GM18867 (cell line): ENCODE measurements around the gene CEACAM16.
A peak's percentile ranks its signal among the peaks of the same experiment; 100 is the strongest.
"Not testable (repeated sequence)": the region's sequence is repeated elsewhere in the genome, so short reads cannot be mapped to it uniquely, and the experiment has no call there.

ENCODE experiments used
- ATAC-seq: cut with Tn5 transposase; IDR thresholded peaks from one replicate; pipeline ENCODE4 v1.9.1; 2021; ENCODE audit warnings: mild to moderate bottlenecking, moderate library complexity; ENCODE audit not compliant: unreplicated experiment

Gene CEACAM16

DNA sequence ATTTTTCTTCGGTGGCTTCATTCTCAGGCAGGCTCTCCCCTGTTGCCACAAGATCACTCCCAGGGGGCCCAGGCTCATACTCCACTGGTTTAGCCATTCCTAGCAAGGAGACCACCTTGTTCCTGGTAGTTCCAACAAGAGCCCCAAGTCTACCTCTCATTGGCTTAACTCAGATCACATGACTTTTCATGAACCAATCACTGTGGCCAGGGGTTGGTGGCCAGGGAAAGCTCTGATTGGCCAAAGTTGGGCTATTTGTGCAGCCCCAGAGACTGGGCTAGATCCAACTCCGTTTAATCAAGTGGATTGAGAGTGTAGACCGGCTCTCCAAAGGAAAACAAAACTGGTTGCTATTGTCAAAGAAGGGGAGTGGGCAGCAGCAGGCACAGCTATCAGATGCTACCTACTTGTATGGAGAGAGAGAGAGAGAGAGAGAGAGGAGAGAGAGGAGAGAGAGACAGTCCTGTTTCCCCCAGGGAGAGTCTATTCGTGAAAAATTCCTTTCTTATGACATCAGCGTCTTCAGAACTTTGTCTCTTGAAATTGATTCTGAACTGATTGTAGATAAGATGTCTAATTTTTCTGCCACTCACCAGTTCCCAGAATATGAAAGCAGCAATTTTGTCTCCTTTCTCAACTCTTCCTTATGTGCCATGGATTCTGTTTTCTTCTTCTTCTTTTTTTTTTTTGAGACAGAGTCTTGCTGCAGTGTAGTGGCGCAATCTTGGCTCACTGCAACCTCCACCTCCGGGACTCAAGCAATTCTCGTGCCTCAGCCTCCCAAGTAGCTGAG lies 21.7 kb upstream of the CEACAM16 start:
- ATAC-seq, result no peak

DNA sequence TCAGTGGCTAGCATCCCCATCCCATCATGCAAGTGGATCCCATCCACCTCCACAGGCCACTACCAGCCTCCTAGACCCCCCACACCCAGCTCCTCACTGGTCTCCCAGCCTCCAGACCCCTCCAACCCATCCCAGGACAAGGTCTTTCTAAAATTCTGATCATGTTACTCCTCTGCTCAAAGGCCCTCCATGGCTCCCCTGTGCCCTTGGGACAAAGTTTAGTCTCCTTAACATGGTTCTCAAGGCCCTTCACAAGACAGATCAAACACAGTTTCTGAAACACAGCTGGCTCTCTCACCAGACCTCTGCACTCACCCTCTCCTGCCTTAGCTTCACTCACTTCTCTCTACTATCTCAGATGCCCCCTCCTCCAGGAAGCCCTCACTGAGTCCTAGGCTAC lies 18.4 kb upstream of the CEACAM16 start:
- ATAC-seq, result no peak

DNA sequence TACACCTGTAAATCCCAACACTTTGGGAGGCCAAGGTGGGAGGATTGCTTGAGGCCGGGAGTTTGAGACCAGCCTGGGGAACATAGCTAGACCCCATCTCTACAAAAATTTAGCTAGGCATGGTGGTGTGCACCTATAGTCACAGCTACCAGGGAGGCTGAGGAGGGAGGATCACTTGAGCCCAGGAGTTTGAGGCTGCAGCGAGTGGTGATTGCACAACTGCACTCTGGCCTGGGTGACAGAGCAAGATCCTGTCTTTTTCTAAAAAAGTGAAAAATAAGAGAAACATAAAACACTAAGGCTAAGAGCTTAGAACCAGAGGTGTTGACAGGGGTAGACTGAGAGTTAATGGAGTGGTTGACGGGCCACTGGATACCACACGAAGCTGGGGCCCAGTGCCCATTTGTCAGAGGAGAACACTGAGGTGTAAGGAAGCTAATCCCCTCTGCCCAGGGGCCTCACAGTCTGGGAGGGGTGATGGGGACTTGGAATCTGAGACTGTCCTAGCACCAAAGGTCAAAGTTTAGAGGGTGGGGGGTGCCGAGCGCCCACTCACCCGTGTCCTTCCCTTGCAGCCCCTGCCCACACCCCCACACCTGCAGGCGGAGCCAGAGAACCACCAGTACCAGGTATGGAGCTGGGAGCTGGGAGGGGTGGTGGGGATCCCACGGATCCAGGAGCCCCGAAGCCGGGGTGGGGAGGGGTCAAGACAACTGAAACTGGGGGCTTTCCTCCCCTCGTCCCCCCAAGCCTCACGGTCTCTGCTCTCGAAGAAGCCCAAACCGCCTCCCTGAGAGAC lies 16.8 kb upstream of the CEACAM16 start:
- ATAC-seq, result no peak

DNA sequence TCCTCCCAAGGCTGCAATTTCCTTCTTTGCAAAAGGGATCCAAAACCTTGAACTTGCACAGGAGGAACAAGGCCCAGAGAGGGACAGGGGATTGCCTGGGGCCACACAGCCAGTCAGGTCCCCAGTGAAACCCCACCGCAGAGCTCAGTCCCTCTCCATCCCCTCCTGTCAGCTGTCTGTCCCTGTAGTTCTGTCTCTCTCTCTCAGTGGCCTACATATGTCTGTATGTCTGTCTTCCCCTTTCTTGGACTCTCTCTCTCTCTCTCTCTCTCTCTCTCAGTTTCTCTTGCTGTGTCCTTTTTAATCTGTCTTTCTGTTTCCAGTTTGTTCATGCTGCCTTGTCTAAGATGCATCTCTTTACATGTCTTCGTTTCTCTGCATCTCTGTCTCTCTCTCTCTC lies 16.1 kb upstream of the CEACAM16 start:
- ATAC-seq, result no peak

DNA sequence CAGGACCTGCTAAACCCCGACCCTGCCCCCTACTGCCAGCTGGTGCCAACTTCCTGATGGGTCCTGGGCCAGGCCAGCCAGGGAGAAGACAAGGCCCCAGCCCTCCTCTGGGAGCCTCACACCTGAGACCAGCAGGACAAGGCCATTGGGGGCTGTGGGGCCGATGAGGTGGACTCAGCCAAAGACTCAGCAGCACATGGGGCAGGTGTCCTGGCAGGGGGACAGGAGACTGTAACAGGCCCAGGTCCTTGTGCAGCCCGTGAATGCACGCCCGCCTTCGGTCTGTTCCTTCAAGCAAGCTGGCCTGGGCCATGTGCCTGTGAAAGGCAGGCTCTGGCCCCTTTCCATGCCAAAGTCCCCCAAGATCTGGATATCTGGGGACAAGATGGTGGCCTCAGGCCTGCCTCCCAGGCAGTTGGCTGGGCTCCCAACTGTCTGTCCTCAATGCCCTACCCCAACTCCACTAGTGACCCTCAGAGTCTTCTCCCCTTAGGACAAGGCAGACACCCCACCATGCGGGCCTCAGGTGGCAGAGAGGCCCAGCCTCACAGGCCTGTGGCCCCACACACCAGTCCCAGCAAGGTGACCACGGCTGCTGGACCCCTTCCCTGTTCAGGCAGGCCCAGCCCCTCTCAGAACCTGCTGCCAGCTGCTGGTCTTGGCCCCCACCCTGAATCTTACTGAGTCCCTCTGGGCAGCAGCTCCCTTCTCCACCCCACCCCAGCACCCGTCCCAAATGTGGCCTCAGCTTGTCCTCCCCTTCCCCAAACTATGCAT lies 15.3 kb upstream of the CEACAM16 start:
- ATAC-seq, result no peak

DNA sequence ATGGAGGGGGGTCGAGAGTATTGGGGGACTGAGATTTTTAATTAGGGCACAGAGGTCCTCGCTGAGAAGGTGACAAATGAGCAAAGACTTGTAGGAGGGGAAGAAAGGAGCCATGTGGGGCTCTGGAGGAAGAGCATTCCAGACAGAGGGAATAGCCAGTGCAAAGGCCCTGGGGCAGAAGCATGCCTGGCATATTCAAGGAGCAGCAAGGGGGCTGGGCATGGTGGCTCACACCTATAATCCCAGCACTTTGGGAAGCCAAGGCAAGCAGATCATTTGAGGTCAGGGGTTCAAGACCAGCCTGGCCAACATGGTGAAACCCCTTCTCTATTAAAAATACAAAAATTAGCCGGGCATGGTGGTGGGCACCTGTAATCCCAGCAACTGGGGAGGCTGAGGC lies 14.6 kb upstream of the CEACAM16 start:
- not testable (repeated sequence) for ATAC-seq

DNA sequence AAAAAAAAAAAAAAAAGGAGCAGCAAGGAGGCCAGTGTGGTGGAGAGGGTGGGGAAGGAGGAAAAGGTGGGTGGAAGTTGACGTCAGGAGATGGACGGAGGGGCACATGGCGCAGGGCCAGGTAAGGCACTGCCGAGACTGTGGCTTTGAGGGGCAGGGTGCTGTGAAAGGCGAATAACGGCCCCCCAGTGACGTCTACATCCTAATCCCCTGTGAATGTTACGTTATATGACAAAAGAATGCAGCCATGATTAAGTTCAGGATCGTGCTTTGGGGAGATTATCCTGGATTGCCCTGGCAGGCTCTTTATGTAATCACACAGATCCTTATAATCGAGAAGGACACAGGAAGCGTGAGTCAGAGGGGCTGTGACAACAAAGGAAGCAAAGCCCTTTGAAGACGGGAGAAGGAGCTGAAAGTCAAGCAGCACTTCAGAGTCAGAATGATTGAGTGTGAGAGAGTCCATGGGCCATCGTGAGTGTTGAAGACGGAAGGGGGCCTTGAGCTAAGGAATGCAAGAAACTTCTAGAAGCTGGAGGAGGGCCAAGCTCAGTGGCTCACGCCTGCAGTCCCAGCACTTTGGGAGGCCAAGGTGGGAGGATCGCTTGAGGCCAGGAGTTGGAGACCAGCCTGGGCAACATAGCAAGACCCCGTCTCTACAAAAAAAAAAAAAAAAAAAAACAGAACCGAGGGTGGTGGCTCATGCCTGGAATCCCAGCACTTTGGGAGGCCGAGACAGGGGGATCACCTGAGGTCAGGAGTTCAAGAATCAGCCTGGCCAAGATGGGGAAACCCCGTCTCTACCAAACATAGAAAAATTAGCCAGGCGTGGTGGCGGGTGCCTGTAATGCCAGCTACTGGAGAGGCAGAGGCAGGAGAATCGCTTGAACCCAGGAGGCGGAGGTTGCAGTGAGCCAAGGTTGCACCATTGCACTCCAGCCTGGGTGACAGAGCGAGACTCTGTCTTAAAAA lies 13.8 kb upstream of the CEACAM16 start:
- no peak for ATAC-seq

DNA sequence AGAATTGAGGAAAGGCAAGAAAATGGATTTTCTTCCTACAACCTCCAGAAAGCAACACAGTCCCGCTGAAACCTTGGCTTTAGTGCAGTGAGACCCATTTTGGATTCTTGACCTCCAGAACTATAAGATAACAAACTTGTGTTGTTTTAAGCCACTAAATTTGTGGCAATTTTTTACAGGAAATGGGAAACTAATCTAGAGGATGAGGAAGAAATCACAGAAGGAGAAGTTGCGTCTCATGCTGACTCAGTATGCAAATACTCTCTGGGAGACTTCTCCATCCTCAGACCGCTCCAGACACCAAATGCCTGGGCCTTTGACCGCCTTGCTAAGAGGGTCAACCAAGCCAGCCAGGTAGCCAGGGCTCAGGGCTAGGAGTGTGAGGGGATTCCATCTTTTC lies 13.1 kb upstream of the CEACAM16 start:
- no peak for ATAC-seq

DNA sequence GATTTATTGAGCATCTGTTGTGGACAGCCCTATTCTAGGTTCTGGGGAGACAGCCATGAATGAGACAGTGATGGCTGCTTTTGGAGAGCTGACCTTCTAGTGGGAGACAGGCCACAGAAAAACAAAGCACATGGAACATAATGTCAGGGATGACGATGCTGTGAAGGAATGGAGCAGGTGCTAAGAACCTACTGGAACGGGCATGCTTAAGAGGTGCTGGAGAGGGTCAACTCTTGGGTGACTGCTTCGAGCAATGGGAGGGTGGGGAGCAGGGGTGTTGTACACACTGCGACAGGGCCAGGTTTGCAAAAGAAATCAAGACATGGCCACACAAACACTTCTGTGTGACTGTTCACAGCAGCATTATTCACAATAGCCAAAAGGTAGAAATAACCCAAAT lies 12.1 kb upstream of the CEACAM16 start:
- ATAC-seq, result no peak

DNA sequence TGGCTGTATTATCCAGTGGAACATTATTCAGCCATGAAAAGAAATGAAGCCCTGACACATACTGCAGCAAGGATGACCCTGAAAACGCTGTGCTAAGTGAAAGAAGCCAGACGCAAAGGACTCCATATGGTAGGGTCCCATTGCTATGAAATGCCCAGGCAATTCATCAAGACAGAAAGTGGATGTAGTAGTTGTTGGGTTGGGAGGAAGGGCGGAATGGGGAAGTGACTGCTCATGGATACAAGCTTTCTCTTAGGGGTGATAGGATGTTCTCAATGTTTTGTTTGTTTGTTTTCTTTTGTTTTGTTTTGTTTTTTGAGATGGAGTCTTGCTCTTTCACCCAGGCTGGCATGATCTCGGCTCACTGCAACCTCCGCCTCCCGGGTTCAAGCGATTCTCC lies 11.1 kb upstream of the CEACAM16 start:
- no peak for ATAC-seq

DNA sequence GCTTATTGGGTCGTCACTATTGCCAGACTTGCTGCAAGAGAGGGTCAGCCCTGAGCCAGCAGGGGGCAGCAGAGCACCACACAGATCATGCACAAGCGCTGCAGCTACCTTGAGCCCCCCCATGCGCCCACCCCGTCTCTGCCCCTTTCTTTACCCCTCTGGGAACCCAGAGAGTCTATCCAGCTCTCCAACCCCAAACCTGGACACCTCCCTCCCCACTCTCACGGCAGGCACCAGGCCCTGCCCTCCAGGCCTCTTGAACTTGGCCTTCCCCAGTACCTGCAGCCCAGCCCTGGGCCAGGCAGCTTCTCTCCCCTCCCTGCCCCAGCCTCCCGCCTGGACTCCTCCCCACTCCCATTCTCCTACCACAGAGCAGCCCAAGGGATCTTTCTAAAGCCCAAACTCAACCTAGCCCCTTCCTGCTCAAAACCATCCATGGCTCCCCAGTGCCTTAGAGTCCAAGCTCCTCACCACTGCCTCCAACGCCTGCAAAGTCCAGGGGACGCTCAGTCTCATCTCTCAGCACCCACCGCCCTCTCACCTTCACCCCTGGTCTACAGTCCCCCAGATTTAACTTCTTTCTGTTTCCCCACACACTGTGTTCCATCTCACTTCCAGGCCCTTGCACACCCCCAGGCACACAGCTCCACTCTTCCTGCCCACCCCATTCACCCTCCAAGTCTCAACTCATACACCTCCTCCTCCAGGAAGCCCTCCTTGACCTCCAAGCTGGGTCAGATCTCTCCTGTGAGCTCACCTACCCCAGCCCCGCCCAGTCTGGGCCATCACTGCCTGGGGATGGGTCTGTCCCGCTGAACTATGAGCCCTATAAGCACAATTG lies 9.4 kb upstream of the CEACAM16 start:
- ATAC-seq, result no peak

DNA sequence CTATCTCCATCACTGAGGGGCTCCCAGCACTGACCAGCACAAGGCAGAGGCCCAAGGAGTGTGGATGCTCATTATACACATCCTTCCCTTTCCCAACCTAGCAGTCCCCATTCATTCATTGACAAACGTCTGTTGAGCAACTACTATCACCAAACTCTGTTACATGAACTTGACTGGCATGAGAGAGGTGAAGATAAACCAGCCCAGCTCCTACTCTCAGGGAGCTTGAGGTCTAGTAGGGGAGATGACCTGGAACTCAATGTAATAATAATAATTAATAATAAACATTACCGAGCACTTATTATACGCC lies 8.9 kb upstream of the CEACAM16 start:
- no peak for ATAC-seq

DNA sequence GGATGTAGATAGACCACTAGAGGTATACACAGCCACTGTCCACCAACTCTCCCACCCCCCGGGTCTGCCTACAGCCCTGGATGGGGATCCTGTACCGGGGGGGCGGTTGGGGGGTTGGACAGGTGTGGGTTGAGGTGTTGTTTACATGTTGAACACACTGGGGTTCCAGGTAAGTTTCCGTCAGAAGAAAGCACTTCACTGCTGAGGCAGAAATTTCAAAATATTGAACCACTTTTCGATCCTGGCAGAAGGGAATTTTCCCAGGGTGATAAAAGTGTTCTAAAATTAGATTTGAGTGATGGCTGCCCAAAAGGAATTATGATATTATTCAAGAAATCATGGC lies 6.6 kb upstream of the CEACAM16 start:
- peak; percentile 9 for ATAC-seq

DNA sequence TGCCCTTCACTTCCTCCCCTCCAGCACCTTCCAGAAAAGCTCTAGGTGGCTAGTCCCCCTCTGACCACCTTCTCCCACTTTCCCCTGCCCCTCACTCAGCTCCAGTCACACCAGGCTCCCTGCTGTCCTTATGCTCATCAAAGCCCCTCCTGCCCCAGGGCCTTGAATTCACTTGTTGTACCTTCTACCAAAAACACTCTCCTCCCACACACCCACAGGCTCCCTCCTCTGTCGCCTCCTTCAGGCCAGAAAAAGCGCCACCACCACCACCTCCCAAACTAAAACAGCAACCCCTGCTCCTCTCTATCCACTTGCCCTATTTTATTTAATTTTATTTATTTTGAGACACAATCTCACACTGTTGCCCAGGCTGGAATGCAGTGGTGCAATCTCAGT lies 4.8 kb upstream of the CEACAM16 start:
- no peak for ATAC-seq

DNA sequence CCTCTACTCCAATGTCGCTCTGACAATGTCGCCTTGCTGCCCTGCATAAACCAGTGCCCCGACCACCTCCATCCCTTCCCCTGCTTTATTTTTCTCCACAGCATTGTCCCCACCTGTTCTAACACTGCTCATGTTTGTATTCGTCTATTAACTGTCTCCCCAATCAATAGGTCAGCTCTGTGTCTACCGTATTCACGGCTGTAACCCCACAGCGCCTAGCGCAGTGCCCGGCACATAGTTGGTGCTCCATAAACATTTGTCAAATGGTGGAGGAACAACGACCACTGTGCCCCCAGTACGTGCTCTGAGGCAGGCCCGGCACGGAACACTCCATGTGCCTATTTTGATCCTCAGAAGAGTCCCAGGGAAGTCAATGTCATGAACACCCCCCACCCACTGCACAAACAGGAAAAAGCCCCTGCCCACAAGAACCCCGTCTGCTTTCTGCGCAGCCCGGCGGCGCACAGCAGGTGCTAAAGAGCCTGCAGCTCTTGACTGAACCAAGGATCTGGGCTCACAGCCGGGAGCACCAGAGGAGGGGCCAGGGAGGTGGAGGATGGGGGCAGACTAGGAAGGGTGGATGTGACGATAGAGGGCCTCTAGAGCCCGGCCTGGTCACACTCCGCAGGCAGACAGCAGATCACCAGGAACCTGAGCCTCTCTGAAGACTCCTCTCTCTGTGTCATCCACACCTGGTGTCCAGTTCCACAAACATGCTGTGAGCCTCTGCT lies 1.8 kb upstream of the CEACAM16 start:
- ATAC-seq, result no peak

DNA sequence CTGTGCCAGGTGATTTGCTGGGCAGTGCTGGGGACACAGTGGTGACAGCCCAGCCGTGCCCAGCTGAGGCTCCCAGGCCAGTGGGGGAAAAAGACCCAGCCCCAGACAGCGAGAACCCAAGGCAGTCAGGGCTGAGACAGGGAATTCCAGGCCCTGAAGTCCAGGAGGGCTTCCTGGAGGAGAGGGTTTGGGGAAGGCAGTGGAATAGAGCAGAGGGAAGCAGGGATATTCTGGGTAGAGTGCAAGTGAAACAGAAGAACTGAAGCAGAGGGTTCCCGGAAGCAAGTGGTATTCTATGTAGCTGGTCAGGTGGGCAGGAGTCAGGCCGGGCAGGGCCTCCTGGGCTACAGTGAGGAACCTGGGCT lies 1.3 kb upstream of the CEACAM16 start:
- no peak for ATAC-seq

DNA sequence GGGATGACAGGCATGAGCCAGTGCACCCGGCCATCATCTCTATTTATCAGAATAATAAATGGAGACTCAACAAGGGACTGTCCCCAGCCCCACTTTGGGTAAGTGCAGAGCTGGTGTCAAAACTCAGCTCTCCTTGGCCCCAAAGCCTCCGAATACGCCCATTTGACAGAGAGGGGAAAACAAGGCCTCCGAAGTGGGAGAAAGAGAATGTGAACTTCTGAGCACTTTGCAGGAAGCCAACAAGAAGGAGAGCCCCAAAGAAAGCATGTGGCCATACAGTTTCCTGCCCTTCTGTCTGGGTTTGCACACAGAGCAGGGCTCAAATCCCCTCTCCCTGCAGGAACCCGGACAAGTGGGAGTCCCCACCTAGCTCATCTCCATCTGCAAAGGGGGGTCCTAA lies 1.6 kb downstream of the CEACAM16 start:
- ATAC-seq, result no peak

DNA sequence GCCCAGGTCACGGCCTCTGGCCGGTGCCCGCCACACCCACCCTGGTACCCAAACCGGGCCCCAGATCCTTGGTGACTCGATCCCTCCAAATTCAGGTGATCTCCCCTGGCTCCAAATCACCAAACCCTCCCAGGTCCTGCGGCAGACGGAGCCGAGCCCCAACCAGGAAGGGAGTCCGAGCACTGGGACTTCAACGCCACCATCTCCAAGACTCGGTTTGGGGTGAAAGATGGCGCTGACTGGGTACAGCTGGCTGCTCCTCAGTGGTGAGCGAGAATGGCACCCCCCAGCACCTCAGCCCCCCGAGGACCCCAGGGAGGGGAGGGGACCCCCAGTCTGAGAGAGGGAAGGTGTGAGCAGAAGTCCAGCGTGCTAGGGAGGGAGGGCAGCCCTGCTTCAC lies 2.3 kb downstream of the CEACAM16 start:
- ATAC-seq, result no peak

DNA sequence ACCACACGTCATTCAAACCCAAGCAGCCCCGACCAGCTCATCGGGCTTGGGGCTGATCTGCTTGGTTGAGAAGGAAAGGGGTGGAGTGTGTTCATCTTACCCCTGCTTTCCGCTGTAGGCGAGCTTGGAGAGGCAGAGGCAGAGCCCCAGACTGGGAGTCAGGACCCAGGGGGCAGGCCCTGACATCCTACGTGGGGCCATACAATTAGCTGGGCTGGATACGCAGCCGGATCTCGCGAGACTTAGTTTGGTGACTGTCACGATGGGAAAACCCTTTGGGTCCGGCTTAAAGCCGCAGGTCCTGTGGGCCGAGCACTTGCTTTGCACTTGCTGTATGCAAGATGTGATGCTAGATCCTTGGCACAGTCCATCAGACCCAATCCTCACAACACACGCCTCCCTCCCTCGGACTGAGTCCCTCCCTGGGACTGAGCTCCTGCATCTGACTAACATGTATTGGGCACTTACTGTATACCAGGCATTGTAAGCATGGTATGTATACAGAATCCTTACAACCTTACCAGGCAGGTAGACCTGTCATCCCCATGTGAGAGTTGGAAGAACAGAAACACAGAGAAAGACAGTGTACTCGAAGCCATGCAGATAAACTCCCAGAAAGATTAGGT lies 3.7 kb downstream of the CEACAM16 start:
- ATAC-seq, result no peak
